Hepatocyte (in vitro differentiated cells): ENCODE results near the gene WASHC2C. TPM values are rescaled to one million over a fixed set of nuclear protein-coding genes. Genes with fewer than 3 reads are reported as not detected.
A peak's percentile ranks its signal among the peaks of the same experiment; 100 is the strongest.
"Not testable (repeated sequence)": the region's sequence is repeated elsewhere in the genome, so short reads cannot be mapped to it uniquely, and the experiment has no call there.

Experiments
- DNase-seq: peaks from one replicate; pipeline ENCODE4 v3.0.0-alpha.2; 2016; ENCODE audit warnings: low spot score
- H2AFZ ChIP-seq: fragments of 200-600 bp; sonication (generic); 2 replicates; pipeline ENCODE4 v1.6.0; 2016; ENCODE audit warnings: antibody characterized with exemption, mild to moderate bottlenecking
- H3K27ac ChIP-seq: fragments of 200-600 bp; sonication (generic); 2 replicates; pipeline ENCODE4 v1.5.1; 2016; ENCODE audit warnings: mild to moderate bottlenecking
- H3K27me3 ChIP-seq: fragments of 200-600 bp; sonication (generic); 2 replicates; pipeline ENCODE4 v1.6.1; 2016
- H3K36me3 ChIP-seq: fragments of 200-600 bp; sonication (generic); replicated peaks from 2 replicates; pipeline ENCODE4 v1.5.1; 2016; ENCODE audit warnings: low read depth; ENCODE audit not compliant: insufficient read depth
- H3K4me1 ChIP-seq: fragments of 200-600 bp; sonication (generic); 2 replicates; pipeline ENCODE4 v1.5.1; 2016; ENCODE audit warnings: mild to moderate bottlenecking, moderate library complexity; ENCODE audit not compliant: insufficient read depth
- H3K4me2 ChIP-seq: fragments of 200-600 bp; sonication (generic); 2 replicates; pipeline ENCODE4 v1.6.0; 2016
- H3K4me3 ChIP-seq: fragments of 200-600 bp; sonication (generic); 2 replicates; pipeline ENCODE4 v1.5.1; 2016; ENCODE audit warnings: mild to moderate bottlenecking
- H3K79me2 ChIP-seq: fragments of 200-600 bp; sonication (generic); 2 replicates; pipeline ENCODE4 v1.6.0; 2017; ENCODE audit warnings: mild to moderate bottlenecking
- H3K9me2 ChIP-seq: fragments of 200-600 bp; sonication (generic); replicated peaks from 2 replicates; pipeline ENCODE4 v1.6.0; 2017; ENCODE audit warnings: mild to moderate bottlenecking; ENCODE audit not compliant: insufficient read depth
- H3K9me3 ChIP-seq: fragments of 200-600 bp; sonication (generic); 2 replicates; pipeline ENCODE4 v1.5.1; 2016; ENCODE audit warnings: low read depth, mild to moderate bottlenecking
- H4K20me1 ChIP-seq: fragments of 200-600 bp; sonication (generic); 2 replicates; pipeline ENCODE4 v1.6.0; 2016; ENCODE audit warnings: mild to moderate bottlenecking; ENCODE audit not compliant: insufficient read depth, poor library complexity, severe bottlenecking
- WGBS: methylation state at CpG from one replicate; pipeline ENCODE4 v1.1.6; 2016; ENCODE audit warnings: low lambda C conversion rate; ENCODE audit errors: missing lambda C conversion rate; 5-methylcytosine and 5-hydroxymethylcytosine counted together
- polyA plus RNA-seq: library from polyadenylated mRNA; unstranded; fragments of >200 nt; fragmentation: Nextera tagmentation; extraction: Ambion mirVana; gene quantifications from 2 replicates; pipeline ENCODE4 v1.2.1, GENCODE V29; 2016
- total RNA-seq: library from RNA; depleted of rRNA; stranded (reverse); fragments of >200 nt; gene quantifications from 2 replicates; pipeline ENCODE4 v1.2.3, GENCODE V29; 2014
- TF ChIP-seq, protein P1 (sequence below): fragments of 200-600 bp; sonication (generic); IDR thresholded peaks from 2 replicates; pipeline ENCODE4 v1.5.1; 2016; ENCODE audit warnings: antibody characterized with exemption, mild to moderate bottlenecking; ENCODE audit not compliant: poor library complexity

WASHC2C gene
- total and polyA plus RNA-seq, 2 experiments from 2014 or later = 27.0 to 37.1 TPM

DNA sequence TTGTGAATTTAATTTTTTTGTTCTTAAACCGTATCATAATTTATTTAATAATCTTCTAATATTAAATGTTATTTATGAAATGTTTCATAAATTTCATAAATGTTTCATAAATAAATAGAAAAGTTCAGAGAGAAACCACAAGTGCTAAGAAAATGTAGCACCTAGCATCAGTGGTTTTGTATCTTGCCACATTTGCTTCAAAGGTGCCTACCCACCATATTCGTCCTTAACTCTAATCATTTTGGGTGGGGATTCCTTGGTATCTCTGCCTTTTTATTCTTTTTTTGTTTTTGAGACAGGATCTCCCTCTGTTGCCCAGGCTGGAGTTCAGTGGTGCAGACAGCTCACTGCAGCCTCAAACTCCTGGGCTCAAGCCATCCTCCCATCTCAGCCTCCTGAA, 7.4 kb downstream of the WASHC2C start:
- H3K4me2 ChIP-seq, H3K27me3 ChIP-seq, H4K20me1 ChIP-seq, DNase-seq, H3K4me1 ChIP-seq, H2AFZ ChIP-seq, H3K9me2 ChIP-seq, H3K9me3 ChIP-seq, H3K4me3 ChIP-seq, H3K36me3 ChIP-seq, H3K79me2 ChIP-seq, H3K27ac ChIP-seq: not testable (repeated sequence)
- 96% methylated on average over 1 of the region's 2 CpGs for WGBS

DNA sequence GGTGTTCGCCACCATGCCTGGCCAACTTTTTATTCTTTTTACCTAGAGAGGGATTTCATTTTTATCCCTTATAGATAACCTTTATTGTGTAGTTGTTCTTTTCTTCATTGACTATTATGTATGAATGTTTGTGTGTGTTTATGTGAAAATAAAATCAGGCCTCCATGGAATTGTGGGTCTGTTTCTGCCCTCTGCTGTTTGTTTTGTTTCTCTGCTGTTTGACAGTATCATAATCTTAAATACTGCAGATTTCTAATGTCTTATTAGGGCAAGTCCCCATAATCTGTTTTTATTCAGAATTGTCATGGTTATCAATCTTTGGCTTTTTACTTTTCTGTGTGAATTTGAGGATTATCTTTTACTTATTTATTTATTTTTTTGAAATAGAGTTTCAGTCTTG, 7.8 kb downstream of the WASHC2C start:
- H3K9me2 ChIP-seq, H3K27me3 ChIP-seq, H3K36me3 ChIP-seq, H3K27ac ChIP-seq, H3K79me2 ChIP-seq, H3K4me1 ChIP-seq, DNase-seq, H3K9me3 ChIP-seq, H3K4me2 ChIP-seq, H2AFZ ChIP-seq, H4K20me1 ChIP-seq, H3K4me3 ChIP-seq: not testable (repeated sequence)
- TF ChIP-seq, protein P1, sequence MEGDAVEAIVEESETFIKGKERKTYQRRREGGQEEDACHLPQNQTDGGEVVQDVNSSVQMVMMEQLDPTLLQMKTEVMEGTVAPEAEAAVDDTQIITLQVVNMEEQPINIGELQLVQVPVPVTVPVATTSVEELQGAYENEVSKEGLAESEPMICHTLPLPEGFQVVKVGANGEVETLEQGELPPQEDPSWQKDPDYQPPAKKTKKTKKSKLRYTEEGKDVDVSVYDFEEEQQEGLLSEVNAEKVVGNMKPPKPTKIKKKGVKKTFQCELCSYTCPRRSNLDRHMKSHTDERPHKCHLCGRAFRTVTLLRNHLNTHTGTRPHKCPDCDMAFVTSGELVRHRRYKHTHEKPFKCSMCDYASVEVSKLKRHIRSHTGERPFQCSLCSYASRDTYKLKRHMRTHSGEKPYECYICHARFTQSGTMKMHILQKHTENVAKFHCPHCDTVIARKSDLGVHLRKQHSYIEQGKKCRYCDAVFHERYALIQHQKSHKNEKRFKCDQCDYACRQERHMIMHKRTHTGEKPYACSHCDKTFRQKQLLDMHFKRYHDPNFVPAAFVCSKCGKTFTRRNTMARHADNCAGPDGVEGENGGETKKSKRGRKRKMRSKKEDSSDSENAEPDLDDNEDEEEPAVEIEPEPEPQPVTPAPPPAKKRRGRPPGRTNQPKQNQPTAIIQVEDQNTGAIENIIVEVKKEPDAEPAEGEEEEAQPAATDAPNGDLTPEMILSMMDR = peak; percentile 37
- WGBS = 100% methylated on average over 1 of the region's 1 CpG

DNA sequence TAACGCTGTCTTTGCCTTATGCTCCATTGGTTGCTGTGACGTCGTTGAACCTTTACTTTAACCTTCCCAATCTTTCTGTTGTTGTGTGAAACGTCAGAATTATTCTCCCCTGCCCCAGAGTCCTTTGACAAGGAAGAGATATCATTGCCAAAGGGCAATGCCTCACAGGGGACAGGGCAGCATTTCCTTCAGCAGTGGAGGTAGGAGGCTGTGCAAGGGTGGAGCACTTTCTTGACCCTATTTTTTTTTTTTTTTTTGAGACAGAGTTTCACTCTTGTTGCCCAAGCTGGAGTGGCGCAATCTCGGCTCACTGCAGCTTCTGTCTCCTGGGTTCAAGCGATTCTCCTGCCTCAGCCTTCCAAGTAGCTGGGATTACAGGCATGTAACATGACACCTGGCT, 14.5 kb downstream of the WASHC2C start:
- WGBS = 86% methylated on average over 7 of the region's 7 CpGs
- not testable (repeated sequence) for H3K9me3 ChIP-seq, H3K27me3 ChIP-seq, H4K20me1 ChIP-seq, H2AFZ ChIP-seq, H3K27ac ChIP-seq, H3K9me2 ChIP-seq, H3K4me3 ChIP-seq, DNase-seq, H3K4me2 ChIP-seq, H3K79me2 ChIP-seq, H3K36me3 ChIP-seq, H3K4me1 ChIP-seq

DNA sequence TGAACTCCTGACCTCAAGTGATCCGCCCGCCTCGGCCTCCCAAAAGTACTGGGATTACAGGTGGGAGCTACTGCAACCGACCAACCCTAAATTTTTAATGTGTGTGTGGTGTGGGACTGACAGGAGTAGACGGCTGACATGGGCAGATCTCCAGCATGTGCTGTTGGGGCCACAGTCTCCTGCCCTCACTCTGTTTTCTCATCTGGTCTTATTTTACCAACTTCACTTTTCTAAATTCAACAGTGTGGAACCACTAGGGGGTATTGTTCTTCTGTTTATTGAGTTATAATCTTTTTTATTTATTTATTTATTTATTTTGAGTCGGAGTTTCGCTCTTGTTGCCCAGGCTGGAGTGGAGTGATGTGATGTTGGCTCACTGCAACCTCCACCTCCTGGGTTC, 14.9 kb downstream of the WASHC2C start:
- not testable (repeated sequence) for H3K4me1 ChIP-seq, H2AFZ ChIP-seq, H3K36me3 ChIP-seq, H3K9me3 ChIP-seq, H3K4me2 ChIP-seq, DNase-seq, H3K9me2 ChIP-seq, H3K27me3 ChIP-seq, H4K20me1 ChIP-seq, H3K79me2 ChIP-seq, H3K4me3 ChIP-seq, H3K27ac ChIP-seq
- WGBS = 91% methylated on average over 3 of the region's 7 CpGs

DNA sequence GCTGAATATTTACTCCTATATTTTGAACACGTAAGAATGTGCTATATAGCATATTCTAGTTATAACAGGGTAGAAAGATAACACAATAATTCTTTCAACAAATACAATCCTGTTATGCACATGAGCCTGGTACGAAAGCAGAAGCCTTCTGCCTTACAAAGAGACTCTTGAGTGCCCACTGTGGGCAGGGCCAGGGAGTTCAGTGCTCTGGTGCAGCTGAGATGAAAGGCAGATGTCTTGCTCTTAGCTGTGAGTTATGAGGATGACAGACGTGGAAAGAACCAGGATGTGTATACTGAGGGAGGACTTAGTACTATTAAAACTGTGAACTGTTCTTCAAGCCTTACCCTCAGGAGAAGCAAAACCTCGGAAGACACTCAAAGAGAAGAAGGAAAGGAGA, 24.1 kb downstream of the WASHC2C start:
- H3K4me1 ChIP-seq, H4K20me1 ChIP-seq, H3K9me2 ChIP-seq, H3K4me3 ChIP-seq, H3K9me3 ChIP-seq, H3K36me3 ChIP-seq, H3K79me2 ChIP-seq, H2AFZ ChIP-seq, H3K27ac ChIP-seq, DNase-seq, H3K4me2 ChIP-seq, H3K27me3 ChIP-seq: not testable (repeated sequence)
- WGBS = 97% methylated on average over 2 of the region's 4 CpGs

DNA sequence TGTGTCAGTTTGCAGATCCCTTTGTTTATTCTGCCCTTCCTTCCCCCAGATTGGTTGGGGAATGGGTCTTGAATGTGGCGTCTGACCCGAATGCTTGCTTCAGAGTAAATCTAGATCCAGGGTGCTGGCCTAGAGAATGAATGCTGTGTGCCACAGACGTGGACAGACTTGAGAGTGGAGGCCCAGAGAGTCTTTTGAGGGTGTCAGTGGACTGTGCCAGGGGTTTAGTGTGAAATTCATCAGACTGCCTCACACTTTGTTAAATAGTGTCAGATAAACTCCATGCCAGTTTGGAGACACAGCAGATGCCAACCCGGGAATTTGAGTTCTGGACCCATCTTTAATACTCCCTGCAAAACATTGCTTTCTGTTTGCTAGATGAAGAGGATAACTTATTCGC, 25.1 kb downstream of the WASHC2C start:
- not testable (repeated sequence) for H3K27me3 ChIP-seq, H3K4me1 ChIP-seq, H4K20me1 ChIP-seq, H3K27ac ChIP-seq, H3K9me2 ChIP-seq, H3K9me3 ChIP-seq, H3K4me3 ChIP-seq, DNase-seq, H3K79me2 ChIP-seq, H2AFZ ChIP-seq, H3K36me3 ChIP-seq, H3K4me2 ChIP-seq
- WGBS = 95% methylated on average over 4 of the region's 5 CpGs

DNA sequence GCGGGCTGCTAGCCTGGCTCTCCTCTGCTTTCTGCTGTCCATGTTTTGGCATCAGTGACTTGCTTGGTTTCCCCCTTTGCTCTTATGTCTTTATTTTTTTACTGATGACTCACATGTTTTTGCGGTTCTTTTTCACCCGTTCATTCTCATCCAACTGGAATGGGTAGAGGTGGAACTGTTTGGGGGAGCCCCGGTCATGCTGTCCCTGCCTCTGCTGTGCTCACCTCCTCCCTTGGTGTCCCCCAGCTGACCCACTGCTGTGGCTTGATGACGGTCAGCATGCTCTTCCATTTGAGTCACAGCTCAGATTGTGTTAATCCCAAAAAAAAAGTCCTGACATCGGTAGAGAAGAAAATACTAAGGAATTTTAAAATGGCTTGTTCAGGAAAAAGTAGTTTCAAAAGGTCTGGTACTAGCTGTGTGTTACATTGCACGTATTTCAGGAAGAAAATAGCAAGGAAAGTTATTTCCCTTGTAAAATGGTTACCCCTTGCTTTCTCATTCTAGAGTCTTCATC, 27.0 kb downstream of the WASHC2C start:
- not testable (repeated sequence) for H3K27ac ChIP-seq, H3K4me1 ChIP-seq, H3K4me3 ChIP-seq, H3K79me2 ChIP-seq, H3K9me3 ChIP-seq, H3K9me2 ChIP-seq, H3K27me3 ChIP-seq, DNase-seq, H3K36me3 ChIP-seq, H3K4me2 ChIP-seq, H4K20me1 ChIP-seq, H2AFZ ChIP-seq
- 98% methylated on average over 7 of the region's 7 CpGs for WGBS

DNA sequence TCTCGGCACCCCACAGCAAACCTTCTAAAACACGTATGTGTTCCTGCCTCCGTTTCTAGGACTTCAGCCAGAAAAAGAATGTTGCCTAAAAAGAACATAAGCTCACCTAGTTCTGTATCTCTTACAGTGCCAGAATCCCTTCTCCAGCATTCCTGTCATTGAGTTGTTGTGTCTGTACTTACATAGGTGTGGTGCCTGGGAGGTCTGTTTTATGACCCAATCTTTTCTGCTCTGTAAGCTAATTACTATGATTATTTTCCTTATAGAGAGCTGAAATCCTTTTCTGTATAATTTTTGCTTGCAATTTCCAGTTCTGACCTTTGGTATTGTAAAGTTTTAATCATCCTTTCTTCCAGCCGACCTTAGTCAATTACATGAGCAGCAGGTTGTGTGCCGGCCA, 28.0 kb downstream of the WASHC2C start:
- H3K79me2 ChIP-seq, DNase-seq, H3K9me3 ChIP-seq, H3K9me2 ChIP-seq, H3K4me1 ChIP-seq, H3K36me3 ChIP-seq, H3K27me3 ChIP-seq, H2AFZ ChIP-seq, H3K4me2 ChIP-seq, H4K20me1 ChIP-seq, H3K4me3 ChIP-seq, H3K27ac ChIP-seq: not testable (repeated sequence)
- 98% methylated on average over 5 of the region's 5 CpGs for WGBS

DNA sequence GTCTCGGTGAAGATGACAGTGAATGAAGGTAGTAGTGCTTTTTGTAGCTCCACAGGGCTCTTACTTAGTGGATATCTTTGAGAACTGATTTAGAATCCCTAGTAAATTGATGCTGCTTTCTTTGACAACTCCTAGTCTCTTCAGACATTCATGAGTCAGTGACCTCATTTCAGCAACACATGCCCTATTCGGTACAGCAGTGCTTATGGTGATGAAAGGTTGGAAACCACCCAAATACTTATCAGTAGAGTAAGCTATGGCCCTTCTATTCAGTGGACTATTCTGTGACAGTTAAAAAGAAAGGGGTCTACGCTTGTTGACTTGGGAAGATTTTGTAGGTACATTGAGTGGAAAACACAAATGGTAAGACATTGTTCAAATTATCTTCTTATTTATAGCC, 29.0 kb downstream of the WASHC2C start:
- not testable (repeated sequence) for H3K4me3 ChIP-seq, H4K20me1 ChIP-seq, H3K79me2 ChIP-seq, H3K27ac ChIP-seq, H3K4me1 ChIP-seq, H3K9me3 ChIP-seq, DNase-seq, H2AFZ ChIP-seq, H3K36me3 ChIP-seq, H3K4me2 ChIP-seq, H3K27me3 ChIP-seq, H3K9me2 ChIP-seq
- WGBS = 72% methylated on average over 1 of the region's 3 CpGs
